ENCODE data around the gene VASH1.

- no peak for TF ChIP-seq POLR2AphosphoS5 (IDR thresholded peaks at IDR 0.05)
- no peak for TF ChIP-seq CTCF (IDR thresholded peaks at IDR 0.05 in 8 of 11, conservative IDR thresholded peaks at IDR 0.05 in 3 of 11)
Observed at GRCh38 chr14:76806446-76806845, 45.2 kb downstream of the VASH1 start.
